C4-2B (cell line): ENCODE results near the gene CD69.

Experiments used
- H3K27ac ChIP-seq: fragments of 450-650 bp; 2 replicates; pipeline ENCODE4 v1.5.1; 2017
- ZFX ChIP-seq: fragments of 450-650 bp; IDR thresholded peaks from 2 replicates; pipeline ENCODE4 v1.6.1; 2017
- TF ChIP-seq, protein P1 (sequence below): fragments of 450-650 bp; conservative IDR thresholded peaks from 2 replicates; pipeline ENCODE4 v1.5.1; 2017; ENCODE audit warnings: mild to moderate bottlenecking

Gene CD69

DNA sequence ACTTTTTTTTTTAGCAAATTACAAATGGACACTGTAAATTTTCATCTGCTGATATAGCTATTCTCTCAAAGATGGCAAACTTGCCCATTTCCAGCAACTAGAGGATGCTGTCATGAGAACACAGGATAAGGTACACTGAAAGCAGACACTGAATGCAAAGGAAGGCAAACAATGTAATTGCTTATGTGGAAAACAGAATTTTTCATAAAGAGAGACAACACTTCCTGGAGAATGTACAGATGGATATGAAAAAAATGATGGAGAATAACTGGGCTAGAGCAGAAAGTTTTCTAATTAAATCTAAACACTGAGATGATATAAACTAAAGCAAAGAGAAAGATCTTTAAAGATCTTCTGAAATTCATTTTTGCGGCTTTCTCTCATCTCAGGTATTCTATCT lies 581 bp downstream of the CD69 start:
- no peak overlapping the region for H3K27ac ChIP-seq
- TF ChIP-seq ZFX = no peak
- TF ChIP-seq, protein P1, sequence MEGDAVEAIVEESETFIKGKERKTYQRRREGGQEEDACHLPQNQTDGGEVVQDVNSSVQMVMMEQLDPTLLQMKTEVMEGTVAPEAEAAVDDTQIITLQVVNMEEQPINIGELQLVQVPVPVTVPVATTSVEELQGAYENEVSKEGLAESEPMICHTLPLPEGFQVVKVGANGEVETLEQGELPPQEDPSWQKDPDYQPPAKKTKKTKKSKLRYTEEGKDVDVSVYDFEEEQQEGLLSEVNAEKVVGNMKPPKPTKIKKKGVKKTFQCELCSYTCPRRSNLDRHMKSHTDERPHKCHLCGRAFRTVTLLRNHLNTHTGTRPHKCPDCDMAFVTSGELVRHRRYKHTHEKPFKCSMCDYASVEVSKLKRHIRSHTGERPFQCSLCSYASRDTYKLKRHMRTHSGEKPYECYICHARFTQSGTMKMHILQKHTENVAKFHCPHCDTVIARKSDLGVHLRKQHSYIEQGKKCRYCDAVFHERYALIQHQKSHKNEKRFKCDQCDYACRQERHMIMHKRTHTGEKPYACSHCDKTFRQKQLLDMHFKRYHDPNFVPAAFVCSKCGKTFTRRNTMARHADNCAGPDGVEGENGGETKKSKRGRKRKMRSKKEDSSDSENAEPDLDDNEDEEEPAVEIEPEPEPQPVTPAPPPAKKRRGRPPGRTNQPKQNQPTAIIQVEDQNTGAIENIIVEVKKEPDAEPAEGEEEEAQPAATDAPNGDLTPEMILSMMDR = no peak

DNA sequence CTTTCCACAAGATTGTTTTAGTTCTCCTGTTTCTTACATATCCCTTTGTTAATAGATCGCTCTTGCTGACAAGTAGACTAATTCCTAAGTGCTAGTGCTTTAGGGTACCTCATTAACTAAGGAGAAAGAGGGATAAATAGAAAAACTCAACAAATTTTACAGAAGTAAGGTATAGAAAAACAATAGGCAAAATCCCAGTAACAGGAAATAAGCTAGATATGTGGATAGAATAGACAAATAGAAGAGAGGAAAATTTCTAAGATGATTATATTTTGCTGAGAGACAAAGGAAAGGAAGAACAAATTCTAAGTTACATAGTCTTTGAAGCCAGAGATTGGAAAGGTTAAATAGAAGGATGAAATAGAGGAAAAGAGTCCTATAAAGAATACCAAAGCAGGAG lies 1.0 kb downstream of the CD69 start:
- no peak overlapping the region for H3K27ac ChIP-seq

DNA sequence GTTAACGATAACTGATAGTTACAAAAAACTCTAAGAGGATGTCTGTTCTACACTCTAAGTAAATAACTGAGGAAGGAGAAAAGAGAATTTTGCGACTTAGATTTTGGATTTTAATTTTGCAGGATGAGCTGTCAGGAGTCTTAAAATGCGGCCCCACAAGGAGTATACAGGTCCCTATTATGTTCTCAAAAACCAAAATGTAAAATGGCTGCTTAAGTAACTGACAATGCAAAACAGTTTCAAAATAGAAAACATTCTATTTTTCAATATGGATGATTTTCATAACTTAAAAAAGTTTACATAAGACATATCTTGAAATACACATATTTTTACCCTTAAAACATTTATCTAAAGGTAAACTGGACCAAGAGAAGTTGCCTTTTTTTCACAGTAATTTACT lies 2.6 kb downstream of the CD69 start:
- H3K27ac ChIP-seq = no peak overlapping the region

More for the DNA sequence above, 1.0 kb downstream of the CD69 start:
- TF ChIP-seq, protein P1 = no peak
- no peak for TF ChIP-seq ZFX

DNA sequence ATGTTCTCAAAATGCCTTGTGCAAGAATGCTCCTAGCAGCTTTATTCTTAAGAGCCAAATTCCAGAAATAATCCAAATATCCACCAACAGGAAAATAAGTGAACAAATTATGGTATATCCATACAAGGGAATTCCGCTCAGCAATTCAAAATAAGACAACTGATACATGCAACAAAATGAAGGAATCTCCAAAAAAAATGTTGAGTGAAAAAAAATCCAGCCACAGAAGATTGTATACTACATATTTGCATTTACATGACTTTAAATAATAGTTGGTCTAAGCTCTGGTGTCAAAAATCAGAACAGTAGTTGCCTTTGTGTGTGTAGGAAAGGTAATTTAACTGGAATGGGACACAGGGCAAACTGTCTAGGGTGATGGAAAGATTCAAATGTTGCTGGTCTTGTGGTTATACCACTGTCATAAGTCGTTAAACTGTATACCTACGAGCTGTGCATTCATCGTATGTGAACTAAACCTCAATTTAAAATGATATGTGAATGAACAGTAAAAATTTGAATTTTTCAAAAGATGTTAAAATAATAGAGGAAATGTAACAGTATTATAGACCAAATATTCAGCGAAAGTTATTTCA lies 3.2 kb downstream of the CD69 start:
- no peak overlapping the region for H3K27ac ChIP-seq
- TF ChIP-seq, protein P1 = no peak
- TF ChIP-seq ZFX = no peak

More for the DNA sequence above, 2.6 kb downstream of the CD69 start:
- TF ChIP-seq ZFX = no peak
- TF ChIP-seq, protein P1 = no peak

DNA sequence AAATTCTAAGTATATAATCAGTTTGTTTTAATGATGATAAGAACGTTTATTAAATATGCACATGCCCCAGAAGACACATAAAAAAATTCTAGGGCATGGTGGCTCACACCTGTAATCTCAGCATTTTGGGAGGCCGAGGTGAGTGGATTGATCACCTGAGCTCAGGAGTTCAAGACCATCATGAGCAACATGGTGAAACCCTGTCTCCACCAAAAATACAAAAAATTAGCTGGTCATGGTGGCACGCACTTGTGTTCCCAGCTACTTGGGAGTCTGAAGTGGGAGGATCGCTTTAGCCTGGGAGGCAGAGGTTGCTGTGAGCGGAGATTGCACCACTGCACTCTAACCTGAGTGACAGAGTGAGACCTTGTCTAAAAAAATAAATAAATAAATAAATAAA lies 4.0 kb downstream of the CD69 start:
- TF ChIP-seq ZFX = no peak
- TF ChIP-seq, protein P1 = no peak
- no peak overlapping the region for H3K27ac ChIP-seq

DNA sequence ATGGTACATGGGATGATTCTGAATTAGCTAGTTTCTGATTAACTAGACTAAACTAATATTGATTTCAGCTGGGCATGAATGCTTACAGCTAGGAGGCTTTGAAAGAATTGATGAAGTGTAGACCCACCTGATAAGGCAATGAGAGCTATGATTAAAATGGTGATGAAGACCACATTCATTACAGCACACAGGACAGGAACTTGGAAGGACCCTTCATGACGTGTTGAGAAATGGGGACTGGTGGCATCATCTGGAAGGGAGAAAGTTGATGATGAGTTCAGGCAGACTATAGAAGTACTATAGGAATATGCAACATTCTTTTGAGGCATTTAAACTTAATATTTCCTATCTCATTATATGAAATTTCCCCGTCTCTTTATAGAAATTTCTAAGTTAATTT lies 4.5 kb downstream of the CD69 start:
- TF ChIP-seq ZFX = no peak
- TF ChIP-seq, protein P1 = no peak
- H3K27ac ChIP-seq = no peak overlapping the region

DNA sequence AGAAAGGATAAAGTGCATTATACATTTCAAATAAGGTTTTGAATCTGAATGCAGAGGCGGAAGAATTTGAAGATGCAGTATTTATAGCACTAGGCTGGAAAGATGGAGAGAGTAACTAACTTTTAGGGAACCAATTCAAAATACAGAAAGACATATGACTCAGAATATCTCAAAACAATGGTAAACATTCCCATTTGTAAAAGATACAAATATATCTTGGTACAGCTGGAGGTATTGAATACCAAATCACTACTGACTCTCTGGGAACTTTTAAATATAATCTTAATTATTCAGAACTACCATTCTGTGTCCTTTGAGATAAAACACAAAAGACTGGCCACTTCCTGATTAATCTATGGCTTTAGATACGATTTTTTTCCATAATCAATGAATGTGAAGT lies 5.1 kb downstream of the CD69 start:
- TF ChIP-seq, protein P1 = no peak
- TF ChIP-seq ZFX = no peak
- no peak overlapping the region for H3K27ac ChIP-seq
